Loucy (cell line): ENCODE data around the gene PHACTR2.
"Not testable (repeated sequence)": the region's sequence is repeated elsewhere in the genome, so short reads cannot be mapped to it uniquely, and the experiment has no call there.

ENCODE experiments used
- H2AFZ ChIP-seq: fragments of 200-600 bp; sonication (generic); 2 replicates; pipeline ENCODE4 v1.6.0; 2016; ENCODE audit warnings: antibody characterized with exemption, mild to moderate bottlenecking, low read length, moderate library complexity
- H3F3A ChIP-seq: fragments of 200-600 bp; 2 replicates; pipeline ENCODE4 v1.6.0; 2016; ENCODE audit warnings: antibody characterized with exemption, low read depth, mild to moderate bottlenecking
- H3K27me3 ChIP-seq: fragments of 200-600 bp; sonication (generic); 2 replicates; pipeline ENCODE4 v1.6.1; 2014; ENCODE audit warnings: low read length, mild to moderate bottlenecking; ENCODE audit not compliant: insufficient read depth, poor library complexity, severe bottlenecking
- H3K36me3 ChIP-seq: fragments of 200-600 bp; sonication (generic); 2 replicates; pipeline ENCODE4 v1.6.1; 2016; ENCODE audit warnings: low read length; ENCODE audit not compliant: insufficient read depth
- H3K4me1 ChIP-seq: fragments of 200-600 bp; sonication (generic); 2 replicates; pipeline ENCODE4 v1.5.1; 2014; ENCODE audit warnings: low read length, mild to moderate bottlenecking; ENCODE audit not compliant: insufficient read depth, poor library complexity, severe bottlenecking
- H3K4me2 ChIP-seq: fragments of 200-600 bp; sonication (generic); 2 replicates; pipeline ENCODE4 v1.6.0; 2014; ENCODE audit warnings: antibody characterized with exemption, low read length, low read depth, mild to moderate bottlenecking; ENCODE audit not compliant: poor library complexity, severe bottlenecking
- H3K4me3 ChIP-seq: fragments of 200-600 bp; sonication (generic); 2 replicates; pipeline ENCODE4 v1.5.1; 2014; ENCODE audit warnings: low read length, mild to moderate bottlenecking, mixed read lengths; ENCODE audit not compliant: poor library complexity, severe bottlenecking
- H3K79me2 ChIP-seq: fragments of 200-600 bp; sonication (generic); 2 replicates; pipeline ENCODE4 v1.6.1; 2014; ENCODE audit warnings: low read length; ENCODE audit not compliant: insufficient read depth
- H3K9ac ChIP-seq: fragments of 200-600 bp; sonication (generic); 2 replicates; pipeline ENCODE4 v1.6.0; 2014; ENCODE audit warnings: mild to moderate bottlenecking, low read depth, low read length, moderate library complexity; ENCODE audit not compliant: poor library complexity, severe bottlenecking
- H3K9me2 ChIP-seq: fragments of 200-600 bp; sonication (generic); replicated peaks from 2 replicates; pipeline ENCODE4 v1.6.1; 2016; ENCODE audit warnings: low read depth, low read length, mixed read lengths
- H3K9me3 ChIP-seq: fragments of 200-600 bp; sonication (generic); 2 replicates; pipeline ENCODE4 v1.6.1; 2014; ENCODE audit warnings: mild to moderate bottlenecking, antibody characterized with exemption, low read length, low read depth; ENCODE audit not compliant: insufficient read depth
- H4K20me1 ChIP-seq: fragments of 200-600 bp; sonication (generic); 2 replicates; pipeline ENCODE4 v1.6.0; 2014; ENCODE audit warnings: antibody characterized with exemption, low read length, mild to moderate bottlenecking; ENCODE audit not compliant: insufficient read depth, poor library complexity, severe bottlenecking
- EZH2phosphoT487 ChIP-seq: fragments of 200-600 bp; IDR thresholded peaks from 2 replicates; pipeline ENCODE4 v1.6.1; 2018; ENCODE audit warnings: antibody characterized with exemption, mild to moderate bottlenecking, moderate library complexity, borderline replicate concordance
- TF ChIP-seq, protein P1 (sequence below): fragments of 200-600 bp; sonication (generic); conservative IDR thresholded peaks from 2 replicates; pipeline ENCODE4 v1.5.1; 2014; ENCODE audit warnings: mild to moderate bottlenecking, antibody characterized with exemption, low read length

Gene PHACTR2

GRCh38 chr6:143677891-143678791, at the start of gene PHACTR2:
PHACTR2 (plus strand) TSS chr6:143677965; CDS start chr6:143678164, 199 bp downstream.
- Histone ChIP-seq H2AFZ (no peak within 1 kb of the TSS), H3K9me3 (no peaks in the 10 kb centered on the region), H3K4me3 (no peak within 1 kb of the TSS), H3F3A (0 out of 2 replicates have a peak, but pooled peaks cover 3% of the 10 kb centered on the region), H3K27me3 (no peaks in the 10 kb centered on the region), H3K4me1 (peaks cover 21% of the 10 kb centered on the region), H4K20me1 (peaks cover 4% of the 10 kb centered on the region), H3K9ac (no peak within 1 kb of the TSS), H3K9me2 (no peaks in the 10 kb centered on the region), H3K36me3 (no peaks in the 10 kb centered on the region), H3K4me2 (peak within 1 kb of the TSS; percentile 62), H3K79me2 (no peaks in the 10 kb centered on the region)
- TF ChIP-seq EZH2phosphoT487 = no peak
- TF ChIP-seq, protein P1, sequence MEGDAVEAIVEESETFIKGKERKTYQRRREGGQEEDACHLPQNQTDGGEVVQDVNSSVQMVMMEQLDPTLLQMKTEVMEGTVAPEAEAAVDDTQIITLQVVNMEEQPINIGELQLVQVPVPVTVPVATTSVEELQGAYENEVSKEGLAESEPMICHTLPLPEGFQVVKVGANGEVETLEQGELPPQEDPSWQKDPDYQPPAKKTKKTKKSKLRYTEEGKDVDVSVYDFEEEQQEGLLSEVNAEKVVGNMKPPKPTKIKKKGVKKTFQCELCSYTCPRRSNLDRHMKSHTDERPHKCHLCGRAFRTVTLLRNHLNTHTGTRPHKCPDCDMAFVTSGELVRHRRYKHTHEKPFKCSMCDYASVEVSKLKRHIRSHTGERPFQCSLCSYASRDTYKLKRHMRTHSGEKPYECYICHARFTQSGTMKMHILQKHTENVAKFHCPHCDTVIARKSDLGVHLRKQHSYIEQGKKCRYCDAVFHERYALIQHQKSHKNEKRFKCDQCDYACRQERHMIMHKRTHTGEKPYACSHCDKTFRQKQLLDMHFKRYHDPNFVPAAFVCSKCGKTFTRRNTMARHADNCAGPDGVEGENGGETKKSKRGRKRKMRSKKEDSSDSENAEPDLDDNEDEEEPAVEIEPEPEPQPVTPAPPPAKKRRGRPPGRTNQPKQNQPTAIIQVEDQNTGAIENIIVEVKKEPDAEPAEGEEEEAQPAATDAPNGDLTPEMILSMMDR = no peak

DNA sequence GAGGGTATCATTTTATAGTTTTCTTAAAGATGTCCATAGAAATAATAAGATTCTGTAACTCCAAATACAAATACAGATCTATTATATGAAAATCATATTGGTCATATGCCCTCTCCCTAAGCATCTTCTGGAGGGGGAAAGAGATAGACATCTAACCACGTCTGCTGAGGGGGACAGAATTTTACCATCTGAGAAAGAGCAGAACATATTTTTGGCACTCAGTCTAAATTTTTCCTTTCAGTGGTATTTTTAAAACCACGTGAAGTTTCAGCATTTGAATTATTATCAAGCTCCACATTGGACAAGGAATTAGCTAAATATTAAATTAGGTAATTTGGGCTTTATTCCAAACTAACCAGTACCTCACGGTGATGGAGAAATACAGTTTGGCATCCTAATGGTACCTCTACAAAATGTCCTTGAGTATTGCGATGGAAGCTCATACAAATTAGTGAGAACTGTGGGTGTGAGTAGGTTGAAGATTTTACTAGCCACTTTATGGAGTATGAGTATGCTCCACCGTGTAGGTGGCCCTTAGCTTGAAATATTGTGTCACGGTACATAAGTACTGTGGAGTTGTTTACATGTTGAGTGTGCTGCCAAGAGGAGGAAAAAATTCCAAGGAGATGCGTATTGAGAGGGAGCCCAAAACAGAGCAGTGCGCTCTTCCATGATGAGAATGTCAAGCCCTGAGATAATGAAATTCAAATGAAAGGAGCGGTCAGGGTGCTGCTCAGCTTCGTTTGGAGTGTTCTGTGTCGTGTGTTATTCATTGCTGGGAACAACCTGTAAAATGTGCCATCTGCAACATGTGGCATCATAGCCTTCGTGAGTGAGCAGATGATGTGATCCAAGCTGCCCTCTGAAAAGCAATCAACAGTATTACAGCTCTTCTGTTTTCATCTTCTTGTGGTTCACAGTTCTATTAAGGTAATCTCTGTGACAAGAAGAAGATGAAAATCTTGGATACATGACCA, 48.4 kb upstream of the PHACTR2 start:
- H3K79me2 ChIP-seq = no peaks in the 10 kb centered on the region
- H3K4me1 ChIP-seq = peaks cover 14% of the 10 kb centered on the region
- H2AFZ ChIP-seq = no peak overlapping the region
- H3K9me3 ChIP-seq = no peaks in the 10 kb centered on the region
- TF ChIP-seq, protein P1 = no peak
- no peak for TF ChIP-seq EZH2phosphoT487
- H3K36me3 ChIP-seq = no peaks in the 10 kb centered on the region
- no peaks in the 10 kb centered on the region for H3K27me3 ChIP-seq
- H3F3A ChIP-seq = no peaks in the 10 kb centered on the region
- H4K20me1 ChIP-seq = no peaks in the 10 kb centered on the region
- no peak overlapping the region for H3K9ac ChIP-seq
- no peaks in the 10 kb centered on the region for H3K9me2 ChIP-seq
- H3K4me3 ChIP-seq = no peak overlapping the region
- no peak overlapping the region for H3K4me2 ChIP-seq

GRCh38 chr6:143631196-143631595, 46.6 kb upstream of the PHACTR2 start:
- not testable (repeated sequence) for H3K4me3 ChIP-seq, H2AFZ ChIP-seq

More at GRCh38 chr6:143631196-143631595, 46.6 kb upstream of the PHACTR2 start:
- H3K9ac ChIP-seq, H3K4me2 ChIP-seq, H3K79me2 ChIP-seq, H3K27me3 ChIP-seq, H3K4me1 ChIP-seq, H3F3A ChIP-seq, H3K9me3 ChIP-seq, H4K20me1 ChIP-seq, H3K9me2 ChIP-seq, H3K36me3 ChIP-seq: not testable (repeated sequence)
